GM21447 (cell line): ENCODE data around the gene LECT2.

Source experiments
- ATAC-seq: cut with Tn5 transposase; IDR thresholded peaks from one replicate; pipeline ENCODE4 v1.9.1; 2021; ENCODE audit not compliant: unreplicated experiment

The LECT2 gene

DNA sequence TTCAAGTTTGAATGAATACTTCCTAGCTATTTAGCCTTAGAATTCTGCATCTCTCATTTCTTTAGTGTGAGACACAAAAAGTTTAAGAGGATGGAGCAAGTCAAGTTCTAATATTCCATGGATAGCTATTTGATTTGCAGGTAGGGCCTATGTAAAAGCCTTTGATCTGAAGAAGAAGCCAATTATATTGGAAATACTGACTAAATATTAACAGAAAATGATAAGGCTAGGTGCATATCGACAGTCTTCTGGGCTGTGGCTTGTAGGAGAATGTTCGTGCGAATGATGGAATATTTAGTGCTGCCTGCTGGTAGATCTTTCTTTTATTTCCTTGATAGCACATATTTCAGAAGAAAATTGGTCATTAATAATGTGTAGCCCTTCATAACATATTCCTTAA, at the start of gene LECT2:
TSS of gene LECT2 (minus strand) at position 85 of the 400 bp plus-strand sequence. CDS start 150 bp downstream, outside the sequence.
- no peak for ATAC-seq

DNA sequence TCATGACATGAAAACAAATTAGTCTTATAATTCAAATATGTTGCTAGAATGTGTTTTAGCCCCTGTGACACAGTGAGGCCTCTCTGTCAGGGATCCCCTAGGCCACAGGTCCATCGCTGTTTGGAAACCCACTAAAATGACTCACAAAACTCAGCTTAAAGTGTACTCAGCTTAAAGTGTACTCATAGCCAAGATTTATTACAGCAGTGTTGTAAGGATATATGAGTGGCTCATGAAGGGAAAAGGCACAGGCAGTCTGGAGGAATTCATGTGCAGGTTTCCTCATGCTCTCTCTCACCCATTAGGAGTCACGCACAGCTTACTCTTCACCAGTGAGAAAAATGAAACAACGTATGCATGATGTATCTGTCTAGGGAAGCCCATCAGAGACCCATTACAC, 49.7 kb upstream of the LECT2 start:
- ATAC-seq: no peak

DNA sequence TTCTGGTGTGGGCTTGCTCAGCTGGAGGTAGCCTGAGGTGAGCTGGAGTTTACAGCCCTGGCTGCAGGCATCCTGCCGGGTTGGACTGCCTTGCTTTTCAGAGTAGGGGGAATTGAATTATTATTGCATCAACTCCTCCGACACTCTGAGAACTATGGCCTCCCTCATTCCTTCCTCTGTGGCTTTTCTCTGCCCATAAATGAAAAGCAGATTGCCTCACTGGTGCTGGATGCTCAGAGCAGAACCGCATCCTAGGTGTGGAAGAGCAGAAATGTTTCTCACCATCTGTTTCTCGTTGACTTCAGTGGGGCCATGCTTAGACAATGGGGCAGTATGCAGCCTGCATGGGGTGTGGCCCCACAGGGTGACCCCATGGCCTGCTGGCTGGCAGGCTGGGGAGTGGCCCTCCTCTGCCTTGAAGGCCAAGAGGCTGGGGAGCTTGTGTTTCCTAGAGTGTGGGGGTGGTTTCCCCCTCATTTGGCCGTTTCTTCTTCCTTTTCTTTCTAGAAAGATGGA, 46.7 kb upstream of the LECT2 start:
- ATAC-seq: no peak

DNA sequence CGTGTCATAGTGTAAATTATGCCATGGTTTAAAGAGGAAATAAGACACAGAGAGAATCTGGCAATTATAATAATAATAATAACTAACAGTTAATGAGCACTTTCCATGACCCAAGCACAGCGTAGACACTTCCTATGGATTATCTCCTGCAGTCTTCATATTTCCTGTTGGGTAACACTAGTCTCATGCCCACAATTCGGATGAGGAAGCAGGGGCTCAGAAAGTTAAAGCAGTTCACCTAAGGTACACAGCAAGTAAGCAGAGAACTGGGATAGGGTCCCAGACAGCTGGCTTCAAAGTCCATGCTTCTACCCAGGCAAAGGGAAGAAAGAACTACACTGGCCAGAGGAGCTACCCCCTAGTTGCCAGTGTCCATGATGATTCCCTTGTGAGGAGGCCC, 46.1 kb upstream of the LECT2 start:
- ATAC-seq: no peak

DNA sequence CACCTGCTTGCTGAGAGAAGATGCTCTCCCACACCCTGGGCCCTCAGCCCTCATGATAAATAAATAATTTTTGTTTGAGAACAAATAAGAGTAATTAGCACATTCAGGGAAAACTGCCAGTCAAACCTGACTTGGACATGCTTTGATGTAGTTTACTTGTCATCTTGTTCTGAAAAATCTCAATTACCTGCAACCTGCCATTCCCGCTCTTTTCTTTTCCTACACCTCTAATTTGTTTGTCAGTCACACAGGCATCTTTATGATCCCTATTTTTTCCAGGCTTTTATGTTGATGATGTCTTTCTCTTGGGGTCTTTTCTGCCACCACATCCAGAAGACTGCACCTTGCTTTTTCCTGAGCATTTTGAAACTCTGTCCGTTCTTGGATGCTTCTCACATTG, 45.4 kb upstream of the LECT2 start:
- ATAC-seq: no peak

DNA sequence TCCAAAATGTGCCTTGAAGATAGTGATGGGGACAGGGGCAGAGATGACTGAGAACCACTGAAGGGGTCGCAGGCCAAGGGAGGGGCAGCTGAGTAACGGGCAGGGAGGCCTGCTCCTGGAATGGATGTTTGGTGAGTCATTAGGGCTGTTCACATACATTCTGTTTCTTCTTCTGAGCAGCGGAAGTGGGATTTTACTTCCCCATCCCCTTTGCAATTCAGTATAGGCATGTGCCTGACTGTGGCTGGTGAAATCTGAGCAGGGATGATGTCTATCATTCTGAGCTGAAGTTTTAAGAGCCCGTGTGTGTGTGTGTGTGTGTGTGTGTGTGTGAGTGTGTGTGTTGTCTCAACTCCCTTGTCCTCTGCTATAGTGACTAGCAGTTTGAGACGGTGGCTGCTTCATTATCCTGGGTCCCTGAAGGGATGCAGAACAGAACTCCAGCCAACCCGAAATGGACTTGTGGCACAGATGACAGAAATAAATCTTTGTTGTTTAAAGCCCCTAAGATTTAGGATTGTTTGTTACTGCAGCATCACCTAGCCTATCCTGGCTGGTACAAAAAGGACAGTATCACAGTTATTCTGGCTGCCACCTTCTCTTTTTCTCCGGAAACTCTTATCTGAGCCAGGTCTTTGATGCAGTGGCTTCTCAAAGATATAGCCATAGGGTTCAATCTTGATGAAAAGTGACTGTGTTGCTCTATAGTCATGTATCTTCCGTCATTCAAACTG, 44.8 kb upstream of the LECT2 start:
- no peak for ATAC-seq

DNA sequence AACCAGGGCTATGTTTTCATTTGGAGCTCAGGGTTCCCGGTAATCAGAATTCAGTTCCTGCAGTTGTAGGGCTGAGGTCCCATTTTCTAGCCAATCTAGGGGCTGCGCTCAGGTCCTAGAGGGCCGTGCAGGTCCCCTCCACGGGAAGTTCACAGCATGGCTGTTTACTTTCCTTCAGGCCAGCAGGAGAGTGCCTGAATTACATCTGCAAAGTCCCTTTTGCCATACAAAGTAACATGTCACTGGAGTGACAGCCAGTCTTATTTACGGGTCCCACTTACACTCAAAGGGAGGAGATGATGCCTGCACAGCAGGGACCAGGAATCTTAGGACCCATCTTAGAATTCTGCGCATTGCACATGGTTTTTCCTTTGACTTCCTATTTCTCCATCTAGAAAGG, 44.1 kb upstream of the LECT2 start:
- ATAC-seq: no peak

DNA sequence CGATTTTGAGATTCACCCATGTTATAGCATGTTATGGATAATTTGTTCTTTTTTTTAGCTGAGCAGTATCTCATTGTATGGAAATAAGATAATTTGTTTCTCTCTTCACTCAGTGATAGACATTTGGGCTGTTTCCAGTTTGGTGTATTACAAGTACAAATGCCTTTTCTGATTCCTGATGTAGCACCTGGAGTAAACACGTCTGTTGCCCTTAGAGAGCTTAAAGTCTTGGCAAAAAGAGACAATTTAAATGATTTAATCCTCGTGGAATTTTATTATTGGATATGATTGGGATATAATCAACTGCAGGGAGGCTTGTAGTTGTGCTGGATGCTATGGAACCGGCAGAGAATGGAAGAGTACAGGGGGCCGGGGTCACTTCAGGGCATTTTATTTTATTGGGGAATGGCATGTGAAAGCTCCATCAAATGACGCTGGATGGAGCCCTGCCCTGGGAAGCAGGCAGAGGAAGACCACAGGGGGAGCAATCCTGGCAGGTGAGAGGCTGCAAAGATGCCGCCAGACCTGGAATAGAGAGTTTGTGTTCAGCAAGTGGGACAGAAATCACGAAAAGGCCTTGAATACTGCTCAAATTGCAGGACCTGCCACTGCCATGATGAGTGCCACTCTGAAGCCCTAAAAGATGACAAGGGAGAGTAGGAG, 43.0 kb upstream of the LECT2 start:
- ATAC-seq: no peak

DNA sequence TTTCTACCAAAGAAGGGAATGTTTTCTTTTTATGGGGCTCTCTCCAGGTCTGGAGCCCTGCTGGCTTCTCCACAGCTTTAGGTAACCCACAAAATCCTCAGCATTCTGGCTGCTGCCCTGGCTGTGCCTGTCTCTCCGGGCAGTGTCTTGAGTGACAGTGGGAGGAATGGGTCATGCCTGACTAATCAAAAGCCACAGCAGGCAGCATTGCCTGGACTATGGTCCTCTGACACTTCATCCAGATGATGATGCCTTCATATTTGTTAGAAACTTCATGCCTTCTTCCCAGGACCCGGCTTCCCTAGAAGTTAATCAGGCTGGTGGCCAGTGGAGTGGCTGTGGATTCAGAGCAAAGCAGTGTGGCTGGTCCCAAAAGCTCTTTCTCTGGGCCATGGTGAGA, 41.8 kb upstream of the LECT2 start:
- no peak for ATAC-seq

DNA sequence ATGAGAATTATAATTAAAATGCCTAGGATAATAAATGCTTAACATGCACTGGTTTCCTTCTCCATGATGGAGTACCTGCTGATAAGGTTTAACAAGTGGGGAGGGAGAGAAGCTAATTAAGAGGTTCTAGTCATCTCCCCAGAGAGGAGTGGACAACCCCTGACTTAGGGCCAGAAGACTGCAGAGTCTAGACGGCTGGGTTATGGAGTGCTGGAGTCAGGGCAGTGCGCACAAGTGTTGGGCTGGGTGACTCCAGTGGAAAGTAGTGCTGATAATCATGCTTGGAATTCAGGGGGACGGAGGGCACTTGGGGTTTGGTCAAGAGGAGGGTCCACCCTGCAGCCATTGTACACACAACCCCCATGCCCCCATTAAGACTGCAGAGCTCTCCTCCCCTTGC, 41.2 kb upstream of the LECT2 start:
- ATAC-seq: no peak

DNA sequence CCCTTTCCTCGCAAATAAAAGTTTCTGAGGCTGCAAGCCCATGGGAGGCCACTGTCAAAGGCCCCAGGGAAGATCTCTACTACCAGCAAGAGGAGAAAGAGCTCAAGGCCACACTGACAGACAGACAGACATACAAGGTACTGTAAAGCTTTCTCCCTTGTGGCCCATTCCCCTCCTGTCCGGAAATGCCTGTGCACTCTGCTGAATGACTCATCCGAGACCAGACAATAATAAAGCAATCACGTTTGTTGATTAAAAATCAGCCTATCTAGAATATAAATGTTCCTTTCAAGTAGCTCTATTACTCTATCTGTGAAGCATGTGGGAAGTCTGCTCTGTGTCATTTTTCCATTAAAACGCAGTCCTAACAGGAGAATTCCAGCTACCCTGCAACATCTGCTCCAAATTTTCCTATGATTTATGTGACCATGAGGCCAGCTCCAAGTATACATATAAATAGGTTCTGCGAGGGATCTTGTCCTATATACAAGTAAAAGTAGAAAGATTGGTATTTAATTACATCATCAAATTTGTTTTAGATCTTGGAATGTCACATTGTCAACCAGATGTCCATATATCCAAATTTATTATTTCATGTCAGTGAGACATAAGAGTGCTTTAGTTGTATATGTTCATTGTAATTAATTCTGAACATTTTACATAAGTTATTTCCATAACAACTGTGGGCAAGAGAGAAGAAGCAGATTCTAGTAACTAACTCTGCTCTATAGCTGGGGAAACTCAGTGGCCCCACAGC, 39.3 kb upstream of the LECT2 start:
- ATAC-seq: no peak

DNA sequence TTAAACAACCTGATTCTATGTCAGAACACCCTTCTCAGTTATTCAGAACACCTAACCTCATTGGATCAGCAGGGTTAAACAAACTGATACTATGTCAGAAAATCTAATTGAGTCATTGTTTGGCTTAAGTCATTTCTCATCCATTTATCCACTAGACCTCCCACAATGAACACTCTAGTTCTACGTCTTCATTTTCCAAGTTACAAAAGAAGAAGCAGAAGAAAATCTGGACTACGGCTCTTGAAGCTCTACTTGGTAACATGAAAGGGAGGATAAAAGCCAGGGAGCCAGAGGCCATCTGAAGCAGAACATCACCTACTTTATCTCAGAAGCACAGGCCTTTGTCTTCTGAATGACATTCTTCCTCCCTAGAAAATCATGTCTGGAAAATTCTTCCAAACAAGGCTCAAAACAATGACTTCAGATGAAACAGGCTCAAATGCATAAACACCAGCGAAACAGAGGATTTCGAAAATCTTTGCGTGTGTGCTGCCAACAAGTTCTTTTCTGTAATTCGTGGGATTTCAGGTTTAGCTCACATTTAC, 38.6 kb upstream of the LECT2 start:
- ATAC-seq: no peak

DNA sequence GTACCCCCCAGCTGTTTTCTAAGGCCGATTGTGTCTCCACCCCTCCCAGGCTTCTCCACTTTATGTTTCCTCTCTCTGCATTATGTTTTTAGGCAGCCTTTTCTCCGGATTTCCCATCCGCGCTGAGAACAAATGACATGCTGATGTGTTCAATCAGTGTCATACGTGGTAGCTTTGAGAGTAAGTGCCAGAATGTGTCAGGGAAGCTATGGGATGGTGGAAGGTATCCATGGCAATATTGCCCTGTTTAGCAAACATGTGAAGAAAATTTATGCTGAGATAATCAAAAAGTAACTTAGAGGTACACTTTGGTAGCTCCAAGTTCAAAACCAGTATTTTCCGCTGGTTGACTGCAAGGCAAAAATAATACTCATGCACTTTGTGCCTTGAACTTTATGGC, 36.6 kb upstream of the LECT2 start:
- no peak for ATAC-seq

DNA sequence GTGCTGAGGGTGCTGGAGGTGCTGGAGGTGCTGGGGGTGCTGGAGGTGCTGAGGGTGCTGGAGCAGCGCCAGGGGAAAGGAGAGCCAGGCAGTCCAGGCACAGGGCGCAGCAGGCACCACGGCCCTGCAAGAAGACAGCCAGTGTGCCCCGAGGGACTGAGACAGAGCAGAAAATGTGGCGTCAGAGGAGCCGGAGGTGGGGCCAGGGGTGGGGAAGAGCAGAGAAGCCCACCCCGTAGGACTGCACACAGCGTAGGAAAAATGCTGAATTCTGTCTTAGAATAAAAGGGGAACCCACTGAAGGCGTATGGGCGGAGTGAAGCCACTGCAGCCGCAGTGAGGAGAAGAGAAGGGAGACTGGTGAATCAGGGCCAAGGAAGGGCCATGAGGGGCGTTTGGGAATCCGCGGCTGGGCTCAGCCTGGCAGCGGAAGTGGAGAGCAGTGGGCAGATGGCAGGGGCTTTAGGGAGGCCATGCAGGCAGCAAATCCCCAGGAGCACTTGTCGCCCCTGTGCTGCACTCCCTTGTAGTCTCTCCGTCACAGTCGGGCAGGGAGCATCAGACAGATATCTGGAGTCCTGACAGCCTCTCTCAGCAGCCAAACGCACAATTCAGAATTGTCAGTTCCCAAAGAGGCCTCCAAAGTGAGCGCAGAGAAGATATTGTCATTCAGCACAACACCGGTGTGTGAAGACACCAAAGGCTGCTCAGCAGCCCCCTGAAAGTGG, 35.9 kb upstream of the LECT2 start:
- no peak for ATAC-seq

DNA sequence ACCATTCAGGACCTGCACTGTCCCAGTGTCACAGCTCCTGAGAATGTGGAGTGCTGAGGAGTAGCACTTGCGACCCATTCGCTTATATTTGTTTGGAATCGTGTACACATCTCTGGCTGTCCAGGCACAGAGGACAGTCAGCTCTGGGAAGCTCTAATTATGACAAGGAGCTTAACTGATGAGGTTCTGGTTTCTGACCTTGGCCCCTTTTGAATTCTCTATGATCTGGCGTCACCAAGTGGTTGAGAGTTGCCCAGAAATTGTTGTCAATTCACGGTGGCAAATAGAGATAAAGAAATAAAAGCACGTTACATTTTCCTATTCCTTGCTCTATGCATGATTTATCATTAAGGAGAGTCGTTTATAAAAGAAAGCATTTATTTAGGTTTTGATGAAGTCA, 34.9 kb upstream of the LECT2 start:
- no peak for ATAC-seq

DNA sequence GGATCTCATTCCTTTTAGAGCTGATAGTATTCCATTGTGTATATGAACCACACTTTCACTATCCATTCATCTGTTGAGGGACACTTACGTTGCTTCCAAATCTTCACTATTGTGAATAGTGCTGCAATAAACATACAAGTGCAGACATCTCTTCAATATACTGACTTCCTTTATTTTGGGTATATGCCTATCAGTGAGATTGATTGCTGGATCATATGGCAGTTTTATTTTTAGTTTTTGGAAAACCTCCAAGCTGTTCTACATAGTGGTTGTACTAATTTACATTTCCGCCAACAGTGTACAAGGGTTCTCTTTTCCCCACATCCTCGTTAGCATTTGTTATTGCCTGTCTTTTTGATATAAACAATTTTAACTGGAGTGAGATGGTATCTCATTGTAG, 33.8 kb upstream of the LECT2 start:
- no peak for ATAC-seq

DNA sequence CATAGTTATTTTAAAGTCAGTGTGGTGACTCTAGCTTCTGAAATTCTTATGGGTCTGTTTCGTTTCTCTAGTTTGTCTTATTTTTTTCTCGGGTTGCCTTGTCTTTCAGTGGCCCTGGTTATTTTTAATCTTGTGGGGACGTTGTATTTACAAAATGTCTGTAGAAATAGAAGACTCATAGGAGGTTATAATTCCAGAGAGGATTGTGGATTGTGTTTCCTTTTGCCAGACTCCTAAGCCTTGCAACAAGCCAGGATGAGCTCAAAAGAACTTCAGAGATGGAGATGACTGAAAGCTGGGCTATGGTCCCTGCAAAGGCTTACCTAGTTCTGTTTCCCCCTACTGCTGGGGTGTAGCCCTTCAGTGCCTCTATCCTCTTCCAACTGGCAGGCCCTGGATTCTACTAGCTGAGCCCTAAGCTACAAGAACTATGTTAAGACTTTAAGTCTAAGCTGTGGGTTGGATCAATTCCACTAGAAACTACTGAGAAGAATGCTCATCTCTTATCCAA, 32.2 kb upstream of the LECT2 start:
- ATAC-seq: no peak

DNA sequence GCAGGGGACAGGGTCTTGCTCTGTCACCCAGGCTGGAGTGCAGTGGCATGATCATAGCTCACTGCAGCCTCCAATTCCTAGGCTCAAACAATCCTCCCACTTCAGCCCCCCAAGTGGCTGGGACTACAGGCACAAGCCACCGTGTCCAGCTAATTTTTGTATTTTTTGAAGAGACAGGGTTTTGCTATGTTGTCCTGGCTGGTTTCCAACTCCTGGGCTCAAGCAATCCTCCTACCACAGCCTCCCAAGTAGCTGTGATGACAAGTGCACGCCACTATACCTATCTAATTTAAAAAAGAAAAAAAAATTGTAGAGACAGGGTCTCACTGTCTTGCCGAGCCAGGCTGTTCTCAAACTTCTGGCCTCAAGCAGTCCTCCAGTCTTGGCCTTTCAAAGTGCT, 31.6 kb upstream of the LECT2 start:
- no peak for ATAC-seq

DNA sequence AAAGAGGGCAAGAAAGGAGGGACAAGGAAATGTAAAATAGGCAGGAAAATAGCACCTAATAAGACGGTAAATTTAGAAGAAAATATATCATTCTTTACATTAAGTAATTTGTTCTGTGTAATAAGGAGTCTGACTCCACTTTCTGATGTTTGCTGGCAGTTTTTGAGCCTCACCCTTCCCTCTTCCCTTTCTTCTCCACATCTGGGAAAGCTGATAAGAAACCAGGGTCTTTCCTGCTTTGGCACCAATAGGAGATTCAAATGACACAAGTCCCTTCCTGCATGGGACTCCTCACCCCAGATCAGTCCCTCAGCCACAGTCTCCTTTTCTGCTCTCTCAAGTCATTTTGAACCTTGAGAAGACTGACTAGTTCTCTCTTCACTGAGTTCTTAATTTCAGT, 31.2 kb upstream of the LECT2 start:
- no peak for ATAC-seq

DNA sequence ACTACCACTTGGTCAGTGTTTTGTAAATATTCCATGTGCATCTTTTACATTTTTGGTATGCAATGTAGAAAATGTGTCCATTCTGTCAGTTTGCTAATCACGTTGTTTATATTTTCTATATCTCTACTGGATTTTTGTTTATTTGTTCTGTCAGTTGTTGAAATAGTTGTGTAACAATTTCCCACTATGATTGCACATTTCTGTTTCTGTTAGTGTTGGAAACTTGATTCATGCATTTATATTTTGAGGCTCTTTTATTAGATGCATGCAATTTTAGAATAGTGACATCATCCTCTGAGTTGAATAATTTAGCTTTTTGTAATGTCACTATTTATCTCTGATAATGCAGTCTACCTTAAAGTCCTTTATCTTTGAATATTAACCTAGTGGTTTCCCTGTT, 25.8 kb upstream of the LECT2 start:
- ATAC-seq: no peak

DNA sequence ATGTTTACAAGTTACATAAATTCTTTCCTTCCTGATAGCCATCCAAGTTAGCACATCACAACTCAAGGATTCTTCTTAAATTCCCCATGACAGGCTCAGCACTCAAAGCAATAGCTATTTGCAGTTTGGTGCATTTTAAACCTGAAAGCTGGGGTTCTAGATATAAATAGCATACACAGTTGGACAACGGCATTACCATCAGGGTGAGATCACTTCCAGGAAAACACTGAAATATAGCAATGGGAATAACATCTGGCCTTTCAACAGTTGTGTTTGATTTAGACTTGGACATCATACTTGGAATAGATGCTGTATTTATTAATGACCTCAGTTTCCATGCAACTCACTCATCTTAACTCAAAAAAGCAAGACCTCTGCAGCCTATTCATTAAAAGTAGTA, 24.7 kb upstream of the LECT2 start:
- no peak for ATAC-seq
